AG08395 (cell line): Measurements from ENCODE around the gene AATK.

Experiments used
- DNase-seq: peaks from one replicate; pipeline ENCODE4 v3.0.0; 2012; ENCODE audit warnings: mixed read lengths, low spot score

Gene AATK

DNA sequence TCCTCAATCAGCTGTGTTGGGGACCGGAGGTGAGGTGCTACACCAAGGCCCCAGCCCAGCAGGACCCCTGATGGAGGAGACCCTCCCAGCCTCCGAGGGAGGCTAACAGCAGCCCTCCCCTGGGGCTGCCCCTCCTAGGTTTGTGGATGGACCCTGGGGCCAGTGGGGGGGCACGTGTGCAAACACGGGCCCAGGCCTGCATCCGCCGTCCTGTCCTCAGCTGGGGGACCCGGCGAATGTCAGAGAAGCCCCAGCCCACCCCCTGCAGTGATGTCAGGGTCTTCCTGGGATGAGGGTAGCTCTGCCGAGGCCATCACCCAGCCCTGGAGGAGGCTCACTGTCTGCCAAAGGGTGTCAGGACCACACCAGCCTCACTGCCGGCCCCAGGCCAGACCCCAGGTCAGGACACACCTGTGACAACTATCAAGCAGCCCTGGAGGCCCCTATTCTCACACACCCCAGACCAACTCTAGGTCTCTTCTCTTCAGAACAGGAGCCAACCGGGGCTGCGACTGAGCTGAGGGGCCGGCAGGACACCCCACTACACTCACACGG, 30.0 kb upstream of the AATK start:
- no peak for DNase-seq

DNA sequence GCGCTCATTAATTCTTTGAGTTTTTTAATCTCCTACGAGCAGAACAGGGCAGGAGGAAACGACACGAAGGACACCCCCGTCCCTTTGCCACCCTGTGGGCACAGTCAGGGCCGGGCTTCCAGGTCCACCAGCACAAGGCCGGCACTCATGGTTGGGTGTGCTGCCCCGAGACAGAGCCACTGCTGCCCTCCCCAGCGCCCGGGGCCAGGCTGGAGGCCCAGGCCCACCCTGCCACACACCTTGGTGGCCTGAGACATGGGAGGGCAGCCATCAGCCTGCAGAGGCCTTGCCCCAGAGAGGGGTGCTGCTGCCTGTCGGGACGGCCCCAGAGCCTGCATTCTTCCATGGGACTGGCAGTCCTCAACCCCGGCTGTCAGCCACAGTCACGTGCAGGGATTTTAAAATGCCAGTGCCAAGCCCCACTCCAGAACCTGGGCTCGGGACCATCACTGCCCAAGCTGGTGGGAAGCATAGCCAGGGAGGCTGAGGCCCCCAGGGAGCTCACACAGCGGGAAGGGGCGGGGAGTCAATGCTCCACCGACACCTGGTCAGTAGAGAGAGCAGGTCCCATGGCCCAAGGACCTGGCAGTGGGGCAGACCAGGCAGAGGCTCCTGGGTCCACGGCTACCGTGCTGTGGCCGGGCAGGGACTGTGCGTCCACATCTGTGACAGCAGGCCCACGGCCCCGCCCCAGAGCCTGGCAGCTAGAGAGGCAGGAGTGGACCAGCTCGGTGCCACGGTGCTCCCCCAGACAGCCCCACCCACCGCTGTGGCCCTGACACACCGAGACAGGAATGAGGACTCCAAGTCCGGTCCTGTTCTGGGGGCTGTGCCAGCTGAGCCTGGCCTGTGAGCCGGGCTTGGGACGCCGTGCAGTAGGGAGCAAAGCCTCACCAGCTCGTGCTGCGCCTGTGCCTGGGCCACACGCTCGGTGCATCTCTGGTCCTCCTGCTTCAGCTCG, 29.2 kb upstream of the AATK start:
- DNase-seq: no peak

DNA sequence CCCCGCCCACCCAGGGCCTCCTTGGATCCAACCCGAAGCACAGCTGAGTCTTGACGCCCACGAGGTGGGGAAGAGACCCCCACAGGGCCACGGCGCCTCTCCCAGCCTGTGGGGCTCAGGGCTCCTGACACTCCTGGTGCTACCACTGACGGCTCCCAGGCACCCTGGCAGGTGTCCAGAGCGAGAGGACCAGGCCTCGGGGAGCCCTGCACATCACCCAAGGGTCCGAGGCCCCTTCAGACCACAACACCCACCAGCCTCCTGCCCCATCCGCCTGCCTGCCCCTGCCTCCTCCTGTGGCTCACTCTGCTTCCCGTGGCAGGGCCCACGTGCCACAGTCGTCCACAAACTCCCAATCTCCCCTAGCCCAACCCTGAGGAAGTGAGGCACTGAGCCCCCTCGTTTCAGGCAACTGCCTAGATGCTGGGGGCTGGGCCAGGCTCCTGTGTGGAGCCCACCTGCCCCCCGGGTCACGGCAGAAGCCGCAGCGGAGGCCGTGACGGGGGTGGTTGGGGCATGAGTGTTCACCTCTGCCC, 28.3 kb upstream of the AATK start:
- no peak for DNase-seq

DNA sequence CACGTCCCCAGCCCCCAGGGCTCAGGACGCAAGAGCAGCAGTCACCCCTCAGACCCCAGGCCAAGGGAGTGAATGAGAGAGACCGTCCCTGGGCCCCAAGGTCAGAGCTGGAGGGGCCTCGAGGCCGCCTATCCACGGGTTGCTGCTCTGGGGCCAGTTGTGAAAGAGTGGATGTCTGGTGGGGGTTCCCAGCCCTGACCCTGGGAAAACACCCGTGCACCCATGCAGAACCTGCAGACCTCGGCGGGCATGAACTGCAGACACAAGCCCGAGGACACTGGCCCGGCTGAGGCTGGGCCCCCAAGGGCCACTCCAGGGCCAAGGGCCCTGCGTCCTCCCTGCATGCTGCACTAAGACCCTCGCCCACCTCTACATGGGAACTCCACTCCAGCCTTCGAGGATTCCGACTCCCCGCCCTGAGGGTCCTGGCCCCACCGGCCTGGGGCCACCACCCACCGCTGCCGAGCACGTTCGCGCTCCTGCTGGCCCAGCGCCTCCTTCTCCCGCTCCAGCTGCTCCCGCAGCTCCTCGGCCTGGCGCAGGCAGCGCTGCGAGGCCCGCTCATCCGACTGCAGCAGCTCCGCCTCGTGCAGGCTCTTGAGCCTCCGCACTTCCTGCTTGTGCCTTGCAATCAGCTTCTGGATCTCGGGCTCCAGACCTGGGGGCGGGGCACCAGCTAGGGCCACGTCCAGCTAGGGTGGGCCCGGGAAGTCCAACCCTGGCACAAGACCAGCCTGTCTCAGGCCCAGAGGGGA, 27.6 kb upstream of the AATK start:
- no peak for DNase-seq

DNA sequence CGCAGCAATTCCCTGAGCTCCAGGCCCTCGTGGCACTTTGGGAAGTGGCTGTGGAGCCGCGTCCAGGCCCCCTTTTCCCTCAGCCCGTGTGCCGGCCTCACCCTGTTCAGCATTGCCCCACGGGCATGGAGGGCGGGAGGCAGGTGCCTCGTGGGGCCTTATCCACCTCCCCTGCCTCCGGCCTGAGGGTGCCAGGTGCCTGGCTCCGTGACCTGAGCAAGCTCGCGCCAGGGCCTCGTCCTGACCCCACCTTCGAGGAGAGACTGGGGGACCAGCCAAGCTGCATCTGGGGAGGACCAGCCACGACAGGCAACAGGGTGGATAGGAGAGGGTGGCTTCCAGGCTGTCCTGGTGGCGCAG, 27.0 kb upstream of the AATK start:
- DNase-seq: no peak

DNA sequence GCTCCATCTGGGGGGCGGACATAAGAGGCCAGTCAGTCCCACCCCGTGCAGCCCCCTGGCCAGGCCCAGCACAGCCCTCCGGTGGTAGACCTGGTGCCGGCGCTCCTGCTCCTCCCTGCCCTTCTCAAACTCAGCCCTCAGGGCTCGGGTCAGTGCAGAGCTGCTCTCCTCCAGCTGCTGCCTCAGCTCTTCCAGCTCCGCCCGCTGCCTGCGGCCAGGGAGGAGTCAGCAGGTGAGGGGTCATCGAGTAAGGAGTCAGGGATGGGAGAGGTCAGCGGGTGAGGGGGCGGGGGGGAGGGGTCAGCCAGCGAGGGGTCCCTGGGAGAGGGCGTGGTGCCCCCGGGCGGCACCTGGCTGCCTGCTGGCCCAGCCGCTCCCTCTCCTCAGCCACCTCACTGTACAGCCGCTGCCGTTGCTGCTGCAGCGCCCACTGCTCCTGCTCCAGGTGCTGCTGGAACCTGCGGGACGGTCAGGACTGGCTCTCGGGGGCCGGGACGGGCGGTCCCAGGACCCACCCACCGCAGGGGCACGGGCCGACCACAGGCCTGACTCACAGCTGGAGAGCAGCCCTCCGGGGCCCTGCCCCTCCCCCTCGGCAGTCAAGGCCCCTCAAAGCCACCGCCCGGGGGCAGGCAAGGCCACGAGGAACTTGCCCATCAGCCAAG, 26.5 kb upstream of the AATK start:
- DNase-seq: no peak

DNA sequence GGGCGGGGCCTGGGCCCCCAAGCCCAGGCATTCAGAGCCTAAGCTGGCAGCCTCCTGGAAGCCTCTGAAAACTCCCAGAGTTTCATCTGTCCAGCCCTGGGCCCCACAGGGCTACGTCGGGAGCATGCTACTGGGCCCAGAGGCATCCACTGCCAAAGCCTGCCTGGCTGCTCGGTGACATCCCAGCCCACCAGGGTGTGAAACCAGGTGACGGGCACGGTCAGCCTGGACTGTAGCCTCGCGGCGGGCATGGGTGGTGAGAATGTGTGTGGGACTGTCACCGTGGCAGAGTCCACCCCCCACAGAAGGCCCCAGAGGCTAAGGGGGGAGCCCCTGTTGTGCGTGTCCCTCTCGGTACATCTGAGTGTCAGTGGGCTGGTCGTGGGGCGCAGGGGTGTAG, 25.6 kb upstream of the AATK start:
- DNase-seq: no peak

DNA sequence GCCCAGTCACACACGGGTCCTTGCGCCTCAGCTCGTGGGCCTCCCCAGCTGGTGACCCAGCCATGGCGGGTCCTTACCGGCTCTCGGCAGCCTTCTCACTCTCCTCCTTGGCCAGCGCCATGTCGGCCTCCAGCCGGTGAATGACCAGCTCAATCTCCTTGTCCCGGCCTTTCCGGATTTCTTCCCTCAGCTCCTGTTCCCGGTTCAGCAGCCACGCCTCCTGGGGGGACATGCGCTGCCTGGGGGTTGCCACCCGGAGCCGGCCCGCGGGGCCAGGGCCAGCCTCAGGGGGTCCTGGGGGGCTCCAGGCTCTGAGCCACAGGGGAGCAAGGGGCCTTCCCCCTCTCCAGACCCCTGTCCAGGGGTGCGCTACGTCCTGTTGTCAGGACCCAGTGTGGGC, 25.1 kb upstream of the AATK start:
- DNase-seq: no peak

DNA sequence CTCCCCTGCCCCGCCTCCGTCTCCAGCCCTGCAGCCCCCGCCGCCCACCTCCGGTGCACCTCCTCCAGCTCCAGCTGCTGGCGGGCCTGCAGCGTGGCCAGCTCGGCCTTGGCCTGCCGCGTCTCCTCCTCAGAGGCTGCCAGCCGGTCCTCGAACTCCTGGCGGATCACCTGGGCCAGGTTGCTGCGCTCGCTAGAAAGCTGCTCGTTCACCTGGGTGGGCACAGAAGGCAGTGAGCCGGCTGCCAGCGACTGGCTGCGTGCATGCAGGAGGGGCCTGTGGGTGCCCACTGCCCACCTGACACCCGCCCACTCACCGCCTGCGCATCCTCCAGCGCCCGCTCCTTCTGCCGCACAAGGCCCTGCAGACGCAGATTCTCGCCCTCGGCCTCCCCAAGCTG, 24.6 kb upstream of the AATK start:
- DNase-seq: no peak

DNA sequence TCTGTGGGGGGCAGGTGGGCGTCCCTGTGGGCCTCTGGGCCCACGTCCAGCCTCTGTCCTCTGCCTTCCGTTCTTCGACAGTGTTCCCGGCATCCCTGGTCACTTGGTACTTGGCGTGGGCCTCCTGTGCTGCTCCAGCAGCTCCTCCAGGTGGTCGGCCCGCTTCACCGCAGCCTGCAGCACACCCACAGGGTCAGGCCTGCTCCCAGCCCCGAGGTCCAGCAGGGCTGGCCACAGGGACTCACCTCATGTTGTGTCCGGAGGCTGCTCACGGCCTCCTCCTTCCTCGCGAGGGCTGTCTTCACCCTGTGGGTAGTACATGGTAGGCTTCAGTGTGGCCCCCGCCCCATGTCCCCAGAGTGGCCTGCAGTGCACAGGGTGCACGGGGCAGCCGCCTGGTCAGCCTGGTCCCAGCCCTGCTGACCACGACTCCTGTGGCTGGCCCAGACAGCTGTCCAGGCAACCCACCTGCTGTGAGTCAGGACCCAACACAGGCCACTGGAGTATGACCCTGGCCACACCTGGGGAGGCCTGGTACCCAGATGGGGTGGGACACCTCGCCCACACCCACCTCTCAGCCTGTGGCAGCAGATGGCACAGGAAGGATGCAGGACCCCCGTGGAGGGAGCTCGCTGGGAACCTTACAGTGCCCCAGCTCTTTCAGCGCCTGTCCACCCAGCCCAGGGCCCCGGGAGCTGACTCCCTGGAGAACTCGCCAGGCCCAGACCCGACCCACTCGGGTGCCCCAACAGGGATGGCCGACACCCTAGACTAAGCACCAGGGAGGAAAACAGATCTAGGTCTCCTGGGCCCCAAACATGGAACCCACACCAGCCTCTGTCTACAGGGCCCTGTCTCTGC, 23.9 kb upstream of the AATK start:
- no peak for DNase-seq

DNA sequence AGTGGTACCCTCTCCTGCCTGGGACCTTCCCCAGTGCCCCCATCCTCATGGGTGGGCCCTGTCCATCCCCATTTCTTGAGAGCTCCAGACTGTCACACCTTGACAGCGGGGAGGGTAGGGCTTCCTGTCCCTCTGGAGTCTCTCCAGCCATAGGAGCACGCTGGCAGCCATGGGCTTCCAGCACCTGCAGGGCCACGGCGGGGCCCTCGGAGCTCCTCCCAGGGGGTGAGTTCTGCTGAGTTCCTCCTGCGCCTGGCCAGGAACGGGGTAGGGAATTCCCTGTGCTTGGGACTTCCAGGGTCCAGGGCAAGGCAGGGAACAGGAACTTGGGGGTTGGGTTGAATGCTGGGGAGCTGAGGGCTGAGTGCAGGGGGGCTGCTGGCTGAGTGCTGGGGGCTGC, 23.0 kb upstream of the AATK start:
- no peak for DNase-seq

DNA sequence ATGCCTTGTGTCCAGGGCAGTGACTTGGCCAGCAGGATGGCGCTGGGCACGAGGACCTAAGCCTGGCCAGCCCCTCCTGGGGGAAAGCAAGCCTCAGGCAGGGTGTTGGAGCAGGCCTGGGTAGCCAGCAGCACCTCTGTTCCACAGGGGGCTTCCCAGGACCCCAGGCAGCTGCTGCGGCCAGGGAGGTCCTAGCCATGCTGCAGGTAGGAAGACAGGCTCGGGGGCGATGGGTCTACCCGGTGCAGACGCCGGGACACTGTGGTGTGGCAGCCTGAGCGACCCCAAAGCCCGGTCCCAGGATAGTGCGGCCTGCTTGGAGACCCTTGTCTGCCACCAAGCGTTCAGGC, 22.4 kb upstream of the AATK start:
- DNase-seq: no peak

DNA sequence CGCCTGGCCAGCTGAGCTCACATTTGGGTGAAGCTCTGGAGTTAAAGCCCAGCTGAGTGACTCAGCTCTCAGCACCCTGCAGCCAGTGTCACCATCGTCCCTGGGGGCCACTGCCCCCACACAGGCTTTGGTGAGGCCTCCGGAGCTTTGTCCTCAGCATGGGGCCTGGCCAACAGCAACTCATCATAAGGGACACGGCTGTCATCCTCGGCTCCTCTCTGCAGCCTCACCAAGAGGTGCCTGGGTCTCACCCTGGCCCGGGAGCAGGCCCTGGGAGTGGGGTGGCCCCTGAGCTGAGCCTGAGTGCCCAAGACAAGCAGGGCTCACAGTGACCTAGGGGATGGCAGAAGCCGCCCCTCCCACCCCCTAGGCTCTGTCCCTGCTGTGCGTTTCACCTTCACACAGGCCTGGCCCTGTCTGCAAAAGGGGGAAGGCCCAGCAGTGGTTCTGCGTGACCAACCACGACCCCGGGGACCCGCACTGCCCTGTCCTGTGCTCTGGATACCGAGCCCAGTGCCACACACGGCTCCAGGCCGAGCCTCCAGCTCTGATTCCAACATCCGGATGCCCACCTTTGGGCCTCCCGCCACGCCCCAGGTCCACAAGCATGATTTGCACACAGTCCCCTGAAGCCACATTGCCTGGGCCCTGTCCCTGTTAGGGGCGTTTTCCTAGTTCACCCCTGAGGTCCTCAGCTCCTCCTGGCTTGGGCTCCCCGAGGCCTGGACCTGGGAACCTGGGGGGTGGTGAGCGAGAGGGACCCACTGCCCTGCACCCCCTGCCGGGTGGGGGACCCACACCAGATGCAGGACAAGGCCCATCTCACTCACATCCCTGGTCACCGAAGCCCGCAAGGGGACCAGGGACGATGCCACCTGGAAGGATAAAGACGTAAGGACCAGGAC, 21.8 kb upstream of the AATK start:
- no peak for DNase-seq

DNA sequence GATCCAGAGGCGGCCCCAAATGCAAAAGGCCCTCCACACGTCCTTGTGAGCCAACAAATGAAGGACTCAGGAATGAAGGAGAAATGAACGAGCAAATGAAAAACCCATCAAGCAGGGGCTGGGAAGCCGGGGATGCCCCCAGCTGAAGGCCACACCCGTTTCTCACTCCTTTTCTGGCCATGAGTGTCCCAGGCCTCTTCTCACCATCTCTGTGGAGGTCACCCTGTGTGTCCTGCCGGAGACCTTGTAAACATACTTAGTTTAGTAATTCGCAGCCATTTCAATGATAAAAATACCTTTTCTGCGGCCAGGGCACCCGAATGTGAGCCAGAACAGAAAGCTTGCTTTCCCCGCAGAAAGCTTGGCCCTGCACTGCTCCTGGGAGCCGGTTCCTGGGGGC, 21.1 kb upstream of the AATK start:
- no peak for DNase-seq

DNA sequence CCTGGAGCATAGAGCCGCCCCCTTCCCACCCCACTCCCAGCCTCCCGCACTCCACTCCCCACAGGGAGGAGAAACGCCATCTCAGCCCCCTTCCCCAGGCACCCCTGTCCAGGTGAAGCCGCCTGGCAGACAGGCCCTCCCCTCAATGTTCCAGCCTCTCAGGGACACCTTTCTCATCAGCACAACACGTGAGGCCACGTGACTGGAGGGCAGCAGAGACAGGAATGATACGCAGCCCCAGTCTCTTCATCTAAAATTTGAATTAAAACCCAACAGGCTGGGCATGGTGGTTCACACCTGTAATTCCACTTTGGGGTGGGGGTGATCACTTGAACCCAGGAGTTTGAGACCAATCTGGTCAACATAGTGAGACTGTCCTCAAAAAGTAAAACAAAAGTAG, 20.2 kb upstream of the AATK start:
- no peak for DNase-seq

DNA sequence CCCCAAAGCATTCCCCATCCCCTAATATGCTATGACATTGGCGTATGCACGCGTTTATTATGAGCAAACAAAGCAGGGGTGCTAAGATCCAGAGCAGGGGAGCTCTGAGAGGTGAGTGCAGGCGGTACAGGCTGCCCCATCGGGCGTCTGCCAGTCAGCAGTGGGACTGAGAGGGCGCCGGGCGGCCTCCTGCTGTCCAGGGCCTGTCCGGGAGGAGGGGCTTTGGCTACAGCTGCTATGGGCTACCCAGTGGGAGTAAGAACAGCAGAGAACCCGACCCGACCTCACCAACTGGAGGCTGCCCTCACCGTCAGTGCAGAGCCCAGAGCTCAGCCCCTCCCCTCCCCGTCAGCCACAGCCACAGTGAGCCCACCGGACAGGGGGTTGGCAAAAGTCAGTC, 18.5 kb upstream of the AATK start:
- DNase-seq: no peak

DNA sequence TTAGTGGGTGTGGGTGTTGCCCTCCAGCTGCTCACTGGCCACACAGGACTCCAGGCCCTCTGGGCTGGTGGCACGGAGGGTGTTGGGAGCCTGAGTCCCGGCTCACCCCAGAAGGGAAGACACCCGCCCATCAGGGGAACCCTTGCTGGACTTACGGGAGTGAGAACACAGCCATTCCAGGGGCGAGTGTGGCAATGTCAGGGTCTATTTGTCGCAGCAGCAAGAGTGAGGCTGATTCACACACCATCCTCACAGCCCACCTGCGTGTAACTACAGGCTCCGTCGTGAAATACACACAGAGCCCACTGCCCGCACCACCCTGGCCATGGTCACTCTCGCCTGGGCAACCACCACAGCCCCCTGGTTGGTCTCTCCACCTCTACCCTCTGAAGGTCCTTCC, 17.8 kb upstream of the AATK start:
- DNase-seq: no peak

DNA sequence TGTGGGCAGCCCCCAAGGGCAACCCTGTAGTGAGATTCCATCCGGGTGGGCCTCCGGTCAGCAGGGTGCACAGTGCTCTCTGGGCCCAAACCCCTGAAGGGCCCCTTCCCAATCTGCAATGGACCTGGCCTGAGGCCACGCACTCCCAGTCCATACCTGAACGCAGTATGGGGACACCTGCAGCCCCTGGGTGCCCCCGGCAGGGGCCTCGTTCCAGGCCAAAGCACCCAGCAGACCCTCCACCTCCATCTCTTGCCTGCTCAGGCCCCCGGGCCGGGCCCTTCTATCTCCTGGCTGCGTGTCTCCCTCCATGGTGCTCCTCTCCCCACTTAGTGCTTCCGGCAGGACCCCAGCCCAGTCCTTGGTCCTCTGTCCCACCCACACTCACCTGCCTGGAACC, 17.3 kb upstream of the AATK start:
- no peak for DNase-seq

DNA sequence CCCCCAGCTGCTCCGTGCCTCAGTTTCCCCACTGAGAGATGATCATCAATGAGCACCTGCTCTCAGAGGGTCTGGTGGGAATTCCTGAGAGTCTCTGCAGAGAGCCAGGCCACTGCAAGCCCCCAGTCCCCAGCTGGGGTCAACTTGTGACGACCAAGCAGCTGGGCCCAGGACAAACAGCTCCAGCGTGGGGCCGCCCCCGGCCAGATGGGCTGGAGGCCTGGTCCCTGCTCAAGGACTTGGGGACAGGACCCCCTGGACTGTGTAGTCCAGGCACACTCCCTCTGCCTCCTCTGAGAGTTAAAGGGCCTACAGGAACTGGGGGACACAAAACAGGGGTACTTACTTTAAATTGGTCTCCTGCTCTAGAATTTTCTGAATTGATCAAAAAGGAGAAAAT, 16.6 kb upstream of the AATK start:
- DNase-seq: no peak

DNA sequence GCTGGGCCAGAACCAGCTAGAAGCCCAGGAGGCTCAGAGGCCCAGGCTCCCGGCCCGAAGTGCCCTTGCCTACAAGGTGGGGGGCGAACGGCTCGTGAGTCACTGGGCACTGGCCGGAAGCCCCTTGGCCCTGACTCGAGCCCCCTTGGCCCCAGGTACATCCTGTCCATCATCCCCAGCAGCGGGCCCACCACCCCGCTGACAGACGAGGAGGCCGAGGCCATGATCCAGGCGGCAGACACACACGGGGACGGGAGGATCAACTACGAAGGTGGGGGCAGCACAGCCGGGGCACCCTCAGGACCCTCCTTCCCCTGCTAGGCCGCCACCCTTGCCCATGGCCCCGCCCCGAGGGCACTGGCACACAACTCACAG, 15.8 kb upstream of the AATK start:
- DNase-seq: no peak
